ENCODE measurements around the gene AMDHD2.
A peak's percentile ranks its signal among the peaks of the same experiment; 100 is the strongest.
"Not testable (repeated sequence)": the region's sequence is repeated elsewhere in the genome, so short reads cannot be mapped to it uniquely, and the experiment has no call there.

The AMDHD2 gene

GRCh38 chr16:2520097-2520783, at the start of gene AMDHD2:
TSS of gene AMDHD2 (plus strand) at chr16:2520371. CDS start at chr16:2520459, 88 bp downstream.
- DNase-seq (ENCODE audit: low read depth in 2 of 2): peak; percentile 73 to 87

GRCh38 chr16:2470603-2471015, 49.6 kb upstream of the AMDHD2 start:
- no peak for DNase-seq (ENCODE audit: low read depth in 2 of 2)

- DNase-seq (ENCODE audit: low read depth in 2 of 2): no peak
Observed at GRCh38 chr16:2471016-2471652, 49.0 kb upstream of the AMDHD2 start, which contains the start of gene NTN3. TSS of gene NTN3 (plus strand) at chr16:2471297. CDS start at chr16:2471702, 405 bp downstream.

GRCh38 chr16:2471653-2472487, 48.3 kb upstream of the AMDHD2 start:
- no peak for DNase-seq (ENCODE audit: low read depth in 2 of 2)

- DNase-seq (ENCODE audit: low read depth in 2 of 2): no peak
Observed at GRCh38 chr16:2472488-2472864, 47.7 kb upstream of the AMDHD2 start.

GRCh38 chr16:2472885-2473445, 47.2 kb upstream of the AMDHD2 start:
- DNase-seq (ENCODE audit: low read depth in 2 of 2): no peak

- DNase-seq (ENCODE audit: low read depth in 2 of 2): peak in 1 of 2 donors; percentile 37
Observed at GRCh38 chr16:2473446-2473926, 46.7 kb upstream of the AMDHD2 start.

GRCh38 chr16:2473999-2474876, 45.9 kb upstream of the AMDHD2 start:
- DNase-seq (ENCODE audit: low read depth in 2 of 2): peak; percentile 26 to 58

GRCh38 chr16:2474877-2475412, 45.2 kb upstream of the AMDHD2 start, which contains the start of gene TBC1D24:
TSS of gene TBC1D24 (plus strand) at chr16:2475127. CDS start at chr16:2496149, 21,022 bp downstream.
- peak; percentile 43 to 80 for DNase-seq (ENCODE audit: low read depth in 2 of 2)

- DNase-seq (ENCODE audit: low read depth in 2 of 2): peak in 1 of 2 donors; percentile 44
Observed at GRCh38 chr16:2475413-2476344, 44.5 kb upstream of the AMDHD2 start.

- DNase-seq (ENCODE audit: low read depth in 2 of 2): no peak
Observed at GRCh38 chr16:2476345-2476720, 43.8 kb upstream of the AMDHD2 start.

- no peak for DNase-seq (ENCODE audit: low read depth in 2 of 2)
Observed at GRCh38 chr16:2476741-2477140, 43.4 kb upstream of the AMDHD2 start.

GRCh38 chr16:2477327-2477726, 42.8 kb upstream of the AMDHD2 start:
- DNase-seq (ENCODE audit: low read depth in 2 of 2): no peak

- no peak for DNase-seq (ENCODE audit: low read depth in 2 of 2)
Observed at GRCh38 chr16:2478279-2478678, 41.9 kb upstream of the AMDHD2 start.

- not testable (repeated sequence) for DNase-seq (ENCODE audit: low read depth in 2 of 2)
Observed at GRCh38 chr16:2479996-2480395, 40.2 kb upstream of the AMDHD2 start.

- no peak for DNase-seq (ENCODE audit: low read depth in 2 of 2)
Observed at GRCh38 chr16:2480948-2481347, 39.2 kb upstream of the AMDHD2 start.

GRCh38 chr16:2481676-2482075, 38.5 kb upstream of the AMDHD2 start:
- DNase-seq (ENCODE audit: low read depth in 2 of 2): no peak

- no peak for DNase-seq (ENCODE audit: low read depth in 2 of 2)
Observed at GRCh38 chr16:2482249-2482648, 37.9 kb upstream of the AMDHD2 start.

Measured in stimulated activated CD8-positive, alpha-beta memory T cell treated with anti-CD3 and anti-CD28 coated beads, Interleukin-7, amount 100 ng/mL, for 4 hours (primary cell).